ENCODE results near the gene SAMSN1.

The SAMSN1 gene

DNA sequence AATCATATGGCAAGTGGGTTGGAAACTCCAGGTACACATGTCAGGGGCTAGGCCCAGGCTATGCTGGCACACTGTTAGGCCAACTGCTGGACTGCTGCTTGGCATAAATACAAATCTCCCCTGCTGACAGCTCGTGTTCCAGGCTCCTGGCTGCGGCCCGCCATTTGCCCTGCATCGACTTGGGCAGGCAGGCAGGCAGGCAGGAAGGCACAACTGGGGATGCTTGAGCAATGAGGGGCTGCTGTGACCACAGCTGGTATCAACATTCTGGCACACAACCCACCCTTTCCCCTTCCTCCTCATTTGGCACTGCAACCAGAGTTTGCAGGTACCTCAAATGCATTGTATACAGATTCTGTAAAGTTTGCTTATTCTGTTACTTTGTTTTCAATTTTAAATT, 53.2 kb downstream of the SAMSN1 start:
- Histone ChIP-seq H4K20me1 (ENCODE audit: insufficient read depth, low read length) (no peaks in the 10 kb centered on the region), H3K79me2 (ENCODE audit: insufficient read depth, low read length) (no peaks in the 10 kb centered on the region), H3K4me2 (ENCODE audit: low read length) (no peak overlapping the region), H3K36me3 (ENCODE audit: insufficient read depth, low read length) (peaks cover 22% of the 10 kb centered on the region; the same call in 1 of the 2 replicates), H3K9me3 (ENCODE audit: low read length) (no peaks in the 10 kb centered on the region), H2AFZ (ENCODE audit: low read length) (no peak overlapping the region), H3K9ac (ENCODE audit: low read length) (no peak overlapping the region), H3K27ac (ENCODE audit: low read depth, low read length, poor library complexity, severe bottlenecking) (no peak overlapping the region), H3K9me2 (ENCODE audit: low read depth, low read length) (no peaks in the 10 kb centered on the region), H3K27me3 (ENCODE audit: insufficient read depth, low read length) (no peaks in the 10 kb centered on the region), H3K4me1 (ENCODE audit: insufficient read depth, low read length, severe bottlenecking) (no peaks in the 10 kb centered on the region), H3F3A (ENCODE audit: insufficient read depth, low read length) (no peaks in the 10 kb centered on the region), H3K4me3 (ENCODE audit: low read depth, low read length, poor library complexity, severe bottlenecking) (no peak overlapping the region)
- TF ChIP-seq CTCF (IDR thresholded peaks at IDR 0.05; ENCODE audit: low read length), result no peak

DNA sequence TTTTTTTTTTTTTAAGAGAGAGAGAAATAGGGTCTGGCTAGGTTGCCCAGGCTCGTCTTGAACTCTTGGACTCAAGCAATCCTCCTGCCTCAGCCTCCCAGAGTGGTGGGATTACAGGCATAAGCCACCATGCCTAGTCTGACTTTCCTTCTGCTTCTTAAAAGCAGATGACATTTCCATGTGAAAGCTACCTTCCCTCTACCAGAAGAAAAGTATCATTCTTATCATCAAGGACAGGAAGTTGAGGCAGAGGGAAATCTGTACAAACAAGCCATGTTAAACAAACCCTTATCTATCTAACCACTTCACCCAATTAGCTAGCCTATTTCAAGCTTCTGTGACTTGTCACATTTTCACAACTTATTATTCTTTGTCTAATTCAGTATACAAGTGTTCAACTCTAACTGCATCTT, 54.8 kb downstream of the SAMSN1 start:
- H3K36me3 ChIP-seq (ENCODE audit: insufficient read depth, low read length), result peaks cover 16% of the 10 kb centered on the region; the same call in 1 of the 2 replicates

DNA sequence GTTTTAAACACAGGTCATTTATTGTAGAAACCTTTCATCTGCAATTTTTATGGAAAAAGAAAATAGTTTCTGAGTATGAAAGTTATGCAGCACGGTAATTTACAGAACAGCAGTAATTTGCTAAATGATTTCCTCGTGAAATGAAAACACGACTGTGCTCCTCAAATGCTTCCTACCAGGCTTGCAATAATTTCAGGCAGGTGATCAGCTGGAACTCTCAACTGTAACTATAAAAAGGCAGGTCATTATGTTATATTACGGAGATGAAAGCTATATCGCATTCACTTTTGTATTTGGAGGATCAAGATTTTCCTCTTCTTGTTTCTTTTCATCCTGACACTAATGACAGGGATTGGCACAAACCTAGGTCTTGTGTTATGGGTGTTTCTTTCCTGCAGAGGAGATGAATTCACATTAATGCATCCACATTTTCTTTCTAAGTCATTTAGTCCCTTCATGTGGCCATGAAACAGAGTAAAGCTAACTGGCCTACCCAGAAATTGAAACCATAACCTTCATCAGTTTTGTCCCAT, 57.4 kb downstream of the SAMSN1 start:
- Histone ChIP-seq H3K4me3 (ENCODE audit: low read depth, low read length, poor library complexity, severe bottlenecking) (no peak overlapping the region), H3K27ac (ENCODE audit: low read depth, low read length, poor library complexity, severe bottlenecking) (no peak overlapping the region), H3F3A (ENCODE audit: insufficient read depth, low read length) (no peaks in the 10 kb centered on the region), H3K79me2 (ENCODE audit: insufficient read depth, low read length) (no peaks in the 10 kb centered on the region), H3K9me3 (ENCODE audit: low read length) (no peaks in the 10 kb centered on the region), H3K4me2 (ENCODE audit: low read length) (no peak overlapping the region), H3K4me1 (ENCODE audit: insufficient read depth, low read length, severe bottlenecking) (no peaks in the 10 kb centered on the region), H2AFZ (ENCODE audit: low read length) (no peak overlapping the region), H3K9me2 (ENCODE audit: low read depth, low read length) (no peaks in the 10 kb centered on the region), H4K20me1 (ENCODE audit: insufficient read depth, low read length) (no peaks in the 10 kb centered on the region), H3K27me3 (ENCODE audit: insufficient read depth, low read length) (no peaks in the 10 kb centered on the region), H3K36me3 (ENCODE audit: insufficient read depth, low read length) (no peaks in the 10 kb centered on the region), H3K9ac (ENCODE audit: low read length) (no peak overlapping the region)
- TF ChIP-seq EZH2 (IDR thresholded peaks at IDR 0.05; ENCODE audit: borderline replicate concordance, low read length) (no peak), CTCF (IDR thresholded peaks at IDR 0.05; ENCODE audit: low read length) (no peak)

More for the DNA sequence above, 54.8 kb downstream of the SAMSN1 start:
- Histone ChIP-seq H3K9ac (ENCODE audit: low read length) (no peak overlapping the region), H4K20me1 (ENCODE audit: insufficient read depth, low read length) (no peaks in the 10 kb centered on the region), H3K9me2 (ENCODE audit: low read depth, low read length) (no peaks in the 10 kb centered on the region), H3K4me2 (ENCODE audit: low read length) (no peak overlapping the region), H3K4me1 (ENCODE audit: insufficient read depth, low read length, severe bottlenecking) (no peaks in the 10 kb centered on the region), H3K27ac (ENCODE audit: low read depth, low read length, poor library complexity, severe bottlenecking) (no peak overlapping the region), H3F3A (ENCODE audit: insufficient read depth, low read length) (no peaks in the 10 kb centered on the region), H2AFZ (ENCODE audit: low read length) (no peak overlapping the region), H3K27me3 (ENCODE audit: insufficient read depth, low read length) (no peaks in the 10 kb centered on the region), H3K79me2 (ENCODE audit: insufficient read depth, low read length) (no peaks in the 10 kb centered on the region), H3K4me3 (ENCODE audit: low read depth, low read length, poor library complexity, severe bottlenecking) (no peak overlapping the region), H3K9me3 (ENCODE audit: low read length) (no peaks in the 10 kb centered on the region)
- TF ChIP-seq CTCF (IDR thresholded peaks at IDR 0.05; ENCODE audit: low read length) (no peak), EZH2 (IDR thresholded peaks at IDR 0.05; ENCODE audit: borderline replicate concordance, low read length) (no peak)

Measured in OCI-LY1 (cell line).